ENCODE measurements around the gene ADAMTS17. TPM values are rescaled to one million over a fixed set of nuclear protein-coding genes. Genes with fewer than 3 reads are reported as not detected.

Gene ADAMTS17
- total RNA-seq, 1 donor from 2014 or later: 1.5 TPM

- Mint-ChIP-seq H3K27me3 (ENCODE audit: unreplicated experiment) (peaks cover 26% of the 10 kb centered on the region), H3K27ac (ENCODE audit: unreplicated experiment) (no peak overlapping the region), H3K4me1 (ENCODE audit: unreplicated experiment) (no peaks in the 10 kb centered on the region), H3K4me3 (ENCODE audit: unreplicated experiment) (no peak overlapping the region), H3K36me3 (ENCODE audit: unreplicated experiment) (no peaks in the 10 kb centered on the region), H3K9me3 (ENCODE audit: unreplicated experiment) (no peaks in the 10 kb centered on the region)
- peak; percentile 76 for DNase-seq (ENCODE audit: extremely low spot score, unreplicated experiment)
- no peak for TF ChIP-seq CTCF (IDR thresholded peaks at IDR 0.05)
Observed at GRCh38 chr15:100052716-100053473, 288.9 kb downstream of the ADAMTS17 start.

GRCh38 chr15:100050877-100051786 is 290.6 kb downstream of the ADAMTS17 start:
- no peak overlapping the region for H3K27ac Mint-ChIP-seq (ENCODE audit: unreplicated experiment)

GRCh38 chr15:100049936-100050876 is 291.6 kb downstream of the ADAMTS17 start:
- Mint-ChIP-seq H3K27me3 (ENCODE audit: unreplicated experiment) (peaks cover 13% of the 10 kb centered on the region), H3K4me1 (ENCODE audit: unreplicated experiment) (no peaks in the 10 kb centered on the region), H3K4me3 (ENCODE audit: unreplicated experiment) (no peak overlapping the region), H3K9me3 (ENCODE audit: unreplicated experiment) (no peaks in the 10 kb centered on the region), H3K36me3 (ENCODE audit: unreplicated experiment) (no peaks in the 10 kb centered on the region), H3K27ac (ENCODE audit: unreplicated experiment) (no peak overlapping the region)
- DNase-seq (ENCODE audit: extremely low spot score, unreplicated experiment): peak; percentile 71
- no peak for TF ChIP-seq CTCF (IDR thresholded peaks at IDR 0.05)

More at GRCh38 chr15:100050877-100051786, 290.6 kb downstream of the ADAMTS17 start:
- Mint-ChIP-seq H3K36me3 (ENCODE audit: unreplicated experiment) (no peaks in the 10 kb centered on the region), H3K4me1 (ENCODE audit: unreplicated experiment) (no peaks in the 10 kb centered on the region), H3K9me3 (ENCODE audit: unreplicated experiment) (no peaks in the 10 kb centered on the region), H3K27me3 (ENCODE audit: unreplicated experiment) (peaks cover 18% of the 10 kb centered on the region), H3K4me3 (ENCODE audit: unreplicated experiment) (no peak overlapping the region)
- no peak for TF ChIP-seq CTCF (IDR thresholded peaks at IDR 0.05)
- peak; percentile 57 for DNase-seq (ENCODE audit: extremely low spot score, unreplicated experiment)

GRCh38 chr15:100049483-100049882 is 292.3 kb downstream of the ADAMTS17 start:
- H3K36me3 Mint-ChIP-seq (ENCODE audit: unreplicated experiment): no peaks in the 10 kb centered on the region
- H3K4me3 Mint-ChIP-seq (ENCODE audit: unreplicated experiment): no peak overlapping the region
- H3K27me3 Mint-ChIP-seq (ENCODE audit: unreplicated experiment): peaks cover 13% of the 10 kb centered on the region
- TF ChIP-seq CTCF (IDR thresholded peaks at IDR 0.05): no peak
- DNase-seq (ENCODE audit: extremely low spot score, unreplicated experiment): peak; percentile 66
- H3K27ac Mint-ChIP-seq (ENCODE audit: unreplicated experiment): no peak overlapping the region
- H3K9me3 Mint-ChIP-seq (ENCODE audit: unreplicated experiment): no peaks in the 10 kb centered on the region
- peaks cover under 1% of the 10 kb centered on the region for H3K4me1 Mint-ChIP-seq (ENCODE audit: unreplicated experiment)

Measured in osteocyte (in vitro differentiated cells).